A549 (cell line): ENCODE results near the gene KCTD15.

Experiments
- CBX2 ChIP-seq: fragments of 200-600 bp; sonication (generic); IDR thresholded peaks from 2 replicates; pipeline ENCODE4 v1.6.1; 2016; ENCODE audit warnings: low read depth, mild to moderate bottlenecking, borderline replicate concordance
- CBX8 ChIP-seq: fragments of 200-600 bp; sonication (generic); IDR thresholded peaks from 2 replicates; pipeline ENCODE4 v1.6.1; 2016
- EP300 ChIP-seq, 2 experiments: fragments of >200 bp; sonication (Bioruptor Twin); formaldehyde crosslinking; IDR thresholded peaks; 2 replicates in 1 of 2; 3 replicates in 1 of 2; pipeline ENCODE4 v1.6.1; 2016 to 2017
- HDAC2 ChIP-seq: fragments of 200-600 bp; sonication (generic); IDR thresholded peaks from 2 replicates; pipeline ENCODE4 v1.6.1; 2016
- JUN ChIP-seq, 2 experiments: fragments of >200 bp; sonication (Bioruptor Twin); formaldehyde crosslinking; IDR thresholded peaks; 2 replicates in 1 of 2; 3 replicates in 1 of 2; pipeline ENCODE4 v1.6.1; 2016 to 2017
- MYC ChIP-seq: IDR thresholded peaks from 2 replicates; pipeline ENCODE4 v1.6.1; 2012; ENCODE audit warnings: mild to moderate bottlenecking, inconsistent platforms, low read length, improper control_type of control experiment, borderline replicate concordance
- POLR2A ChIP-seq: IDR thresholded peaks from 2 replicates; pipeline ENCODE4 v1.6.1; 2012; ENCODE audit warnings: mild to moderate bottlenecking, low read length
- RFX5 ChIP-seq: fragments of 450-650 bp; IDR thresholded peaks from 2 replicates; pipeline ENCODE4 v1.7.1; 2014; ENCODE audit warnings: antibody characterized with exemption, mild to moderate bottlenecking, moderate library complexity
- ZSCAN20 ChIP-seq: fragments of 250-450 bp; sonication (Bioruptor Pico); IDR thresholded peaks from 2 replicates; pipeline ENCODE4 v1.8.0; 2022; ENCODE audit warnings: mild to moderate bottlenecking, moderate library complexity
- TF ChIP-seq, protein P1 (sequence below): fragments of >200 bp; sonication (Bioruptor Twin); formaldehyde crosslinking; IDR thresholded peaks from 3 replicates; pipeline ENCODE4 v1.5.1; 2016
- TF ChIP-seq, protein P2 (sequence below): IDR thresholded peaks from 2 replicates; pipeline ENCODE4 v1.6.1; 2012

DNA sequence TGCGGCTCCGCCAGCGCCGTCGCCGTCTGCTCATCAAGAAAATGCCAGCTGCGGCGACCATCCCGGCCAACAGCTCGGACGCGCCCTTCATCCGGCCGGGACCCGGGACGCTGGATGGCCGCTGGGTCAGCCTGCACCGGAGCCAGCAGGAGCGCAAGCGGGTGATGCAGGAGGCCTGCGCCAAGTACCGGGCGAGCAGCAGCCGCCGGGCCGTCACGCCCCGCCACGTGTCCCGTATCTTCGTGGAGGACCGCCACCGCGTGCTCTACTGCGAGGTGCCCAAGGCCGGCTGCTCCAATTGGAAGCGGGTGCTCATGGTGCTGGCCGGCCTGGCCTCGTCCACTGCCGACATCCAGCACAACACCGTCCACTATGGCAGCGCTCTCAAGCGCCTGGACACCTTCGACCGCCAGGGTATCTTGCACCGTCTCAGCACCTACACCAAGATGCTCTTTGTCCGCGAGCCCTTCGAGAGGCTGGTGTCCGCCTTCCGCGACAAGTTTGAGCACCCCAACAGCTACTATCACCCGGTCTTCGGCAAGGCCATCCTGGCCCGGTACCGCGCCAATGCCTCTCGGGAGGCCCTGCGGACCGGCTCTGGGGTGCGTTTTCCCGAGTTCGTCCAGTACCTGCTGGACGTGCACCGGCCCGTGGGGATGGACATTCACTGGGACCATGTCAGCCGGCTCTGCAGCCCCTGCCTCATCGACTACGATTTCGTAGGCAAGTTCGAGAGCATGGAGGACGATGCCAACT, 24.4 kb upstream of the KCTD15 start:
- TF ChIP-seq JUN (IDR thresholded peaks at IDR 0.05) (no peak), EP300 (IDR thresholded peaks at IDR 0.05) (no peak), RFX5 (no peak), CBX2 (no peak), HDAC2 (no peak), MYC (no peak), ZSCAN20 (CRISPR knock-in tag) (no peak), CBX8 (no peak), POLR2A (no peak)
- TF ChIP-seq, protein P1, sequence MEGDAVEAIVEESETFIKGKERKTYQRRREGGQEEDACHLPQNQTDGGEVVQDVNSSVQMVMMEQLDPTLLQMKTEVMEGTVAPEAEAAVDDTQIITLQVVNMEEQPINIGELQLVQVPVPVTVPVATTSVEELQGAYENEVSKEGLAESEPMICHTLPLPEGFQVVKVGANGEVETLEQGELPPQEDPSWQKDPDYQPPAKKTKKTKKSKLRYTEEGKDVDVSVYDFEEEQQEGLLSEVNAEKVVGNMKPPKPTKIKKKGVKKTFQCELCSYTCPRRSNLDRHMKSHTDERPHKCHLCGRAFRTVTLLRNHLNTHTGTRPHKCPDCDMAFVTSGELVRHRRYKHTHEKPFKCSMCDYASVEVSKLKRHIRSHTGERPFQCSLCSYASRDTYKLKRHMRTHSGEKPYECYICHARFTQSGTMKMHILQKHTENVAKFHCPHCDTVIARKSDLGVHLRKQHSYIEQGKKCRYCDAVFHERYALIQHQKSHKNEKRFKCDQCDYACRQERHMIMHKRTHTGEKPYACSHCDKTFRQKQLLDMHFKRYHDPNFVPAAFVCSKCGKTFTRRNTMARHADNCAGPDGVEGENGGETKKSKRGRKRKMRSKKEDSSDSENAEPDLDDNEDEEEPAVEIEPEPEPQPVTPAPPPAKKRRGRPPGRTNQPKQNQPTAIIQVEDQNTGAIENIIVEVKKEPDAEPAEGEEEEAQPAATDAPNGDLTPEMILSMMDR: no peak
- TF ChIP-seq, protein P2, sequence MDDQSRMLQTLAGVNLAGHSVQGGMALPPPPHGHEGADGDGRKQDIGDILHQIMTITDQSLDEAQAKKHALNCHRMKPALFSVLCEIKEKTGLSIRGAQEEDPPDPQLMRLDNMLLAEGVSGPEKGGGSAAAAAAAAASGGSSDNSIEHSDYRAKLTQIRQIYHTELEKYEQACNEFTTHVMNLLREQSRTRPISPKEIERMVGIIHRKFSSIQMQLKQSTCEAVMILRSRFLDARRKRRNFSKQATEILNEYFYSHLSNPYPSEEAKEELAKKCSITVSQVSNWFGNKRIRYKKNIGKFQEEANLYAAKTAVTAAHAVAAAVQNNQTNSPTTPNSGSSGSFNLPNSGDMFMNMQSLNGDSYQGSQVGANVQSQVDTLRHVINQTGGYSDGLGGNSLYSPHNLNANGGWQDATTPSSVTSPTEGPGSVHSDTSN: no peak
